ENCODE data around the gene SGSM1.

DNA sequence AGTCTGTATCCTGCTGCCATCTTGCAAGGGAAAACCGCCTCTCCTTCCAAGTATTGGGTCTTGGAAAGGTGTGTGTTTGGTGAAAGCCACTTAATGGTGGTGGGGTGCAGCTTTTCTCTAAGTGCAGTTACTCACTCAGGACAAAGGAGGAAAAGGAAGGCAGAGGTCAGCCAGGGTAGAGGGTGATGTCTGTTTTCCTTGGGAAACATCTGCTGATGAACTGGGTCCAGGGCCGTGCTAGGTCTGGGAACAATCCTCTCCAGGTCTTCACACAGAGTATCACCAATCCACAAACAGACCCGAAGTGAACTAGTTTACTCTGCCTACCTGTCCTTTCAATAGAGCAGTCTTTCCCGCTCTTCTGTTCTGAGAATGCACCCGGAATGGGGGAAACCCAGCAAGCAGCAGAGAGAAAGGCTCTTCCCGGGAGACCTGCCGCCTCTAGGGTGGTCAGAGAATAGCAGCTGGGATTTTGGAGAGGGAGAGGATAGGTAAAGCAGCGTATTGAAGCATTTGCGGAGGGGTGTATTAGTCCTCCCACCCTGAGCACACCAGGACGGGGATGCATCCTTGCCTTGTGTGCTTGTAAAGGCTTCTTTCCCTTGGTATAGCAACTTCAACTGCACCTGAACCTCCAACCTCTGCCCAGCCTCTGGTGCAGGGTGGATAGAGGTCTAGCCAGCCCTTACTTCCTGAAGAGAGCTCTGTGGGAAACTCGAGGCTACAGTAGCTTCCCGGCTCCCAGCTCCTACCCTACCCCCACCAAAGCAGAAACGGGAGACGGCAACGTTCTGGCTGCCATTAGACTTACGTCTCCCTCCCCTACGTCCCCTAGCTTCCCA is 119.8 kb downstream of the SGSM1 start:
- TF ChIP-seq, protein P1, sequence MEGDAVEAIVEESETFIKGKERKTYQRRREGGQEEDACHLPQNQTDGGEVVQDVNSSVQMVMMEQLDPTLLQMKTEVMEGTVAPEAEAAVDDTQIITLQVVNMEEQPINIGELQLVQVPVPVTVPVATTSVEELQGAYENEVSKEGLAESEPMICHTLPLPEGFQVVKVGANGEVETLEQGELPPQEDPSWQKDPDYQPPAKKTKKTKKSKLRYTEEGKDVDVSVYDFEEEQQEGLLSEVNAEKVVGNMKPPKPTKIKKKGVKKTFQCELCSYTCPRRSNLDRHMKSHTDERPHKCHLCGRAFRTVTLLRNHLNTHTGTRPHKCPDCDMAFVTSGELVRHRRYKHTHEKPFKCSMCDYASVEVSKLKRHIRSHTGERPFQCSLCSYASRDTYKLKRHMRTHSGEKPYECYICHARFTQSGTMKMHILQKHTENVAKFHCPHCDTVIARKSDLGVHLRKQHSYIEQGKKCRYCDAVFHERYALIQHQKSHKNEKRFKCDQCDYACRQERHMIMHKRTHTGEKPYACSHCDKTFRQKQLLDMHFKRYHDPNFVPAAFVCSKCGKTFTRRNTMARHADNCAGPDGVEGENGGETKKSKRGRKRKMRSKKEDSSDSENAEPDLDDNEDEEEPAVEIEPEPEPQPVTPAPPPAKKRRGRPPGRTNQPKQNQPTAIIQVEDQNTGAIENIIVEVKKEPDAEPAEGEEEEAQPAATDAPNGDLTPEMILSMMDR (IDR thresholded peaks at IDR 0.05), result no peak
- TF ChIP-seq POLR2A (IDR thresholded peaks at IDR 0.05; ENCODE audit: low read depth) (no peak), EP300 (IDR thresholded peaks at IDR 0.05) (no peak)
